Vagina (tissue), 2 donors: ENCODE results near the gene APOA1. TPM values are rescaled to one million over a fixed set of nuclear protein-coding genes. Genes with fewer than 3 reads are reported as not detected.

Experiments
- DNase-seq, 2 donors: peaks; one replicate each; pipeline ENCODE4 v3.0.0-alpha.2; 2017; ENCODE audit errors: extremely low spot score in 2 of 2
- H3K27ac ChIP-seq: fragments of 200-600 bp; sonication (generic); one replicate; pipeline ENCODE4 v1.5.1; 2019
- H3K27me3 ChIP-seq: fragments of 200-600 bp; sonication (generic); one replicate; pipeline ENCODE4 v1.5.1; 2019
- H3K36me3 ChIP-seq, 2 donors: fragments of 200-600 bp; sonication (generic); one replicate each; pipeline ENCODE4 v1.5.1; 2017 to 2019
- H3K4me1 ChIP-seq: fragments of 200-600 bp; sonication (generic); one replicate; pipeline ENCODE4 v1.5.1; 2019
- H3K4me3 ChIP-seq, 2 donors: fragments of 200-600 bp; sonication (generic); 1 replicate in 1 of 2; 2 replicates in 1 of 2; pipeline ENCODE4 v1.5.1; 2016 to 2019
- H3K9me3 ChIP-seq: fragments of 200-600 bp; sonication (generic); one replicate; pipeline ENCODE4 v1.5.1; 2019
- CTCF ChIP-seq, 3 experiments: fragments of 450-650 bp in 2 of 3; fragments of 200-600 bp in 1 of 3; sonication (generic) in 1 of 3; IDR thresholded peaks; one replicate each; pipeline ENCODE4 v1.5.1; 2017 to 2019; ENCODE audit warnings: antibody characterized with exemption in 3 of 3, mild to moderate bottlenecking in 2 of 3, moderate library complexity in 2 of 3
- POLR2A ChIP-seq, 2 donors: fragments of 450-650 bp; IDR thresholded peaks; one replicate each; pipeline ENCODE4 v1.6.1; 2017; ENCODE audit warnings: antibody characterized with exemption in 2 of 2, mild to moderate bottlenecking in 2 of 2, moderate library complexity in 2 of 2
- POLR2AphosphoS5 ChIP-seq, 2 donors: sonication (generic); formaldehyde crosslinking; IDR thresholded peaks; one replicate each; pipeline ENCODE4 v1.9.0; 2017; ENCODE audit warnings: antibody characterized with exemption in 2 of 2, mild to moderate bottlenecking in 2 of 2, low read depth in 1 of 2; ENCODE audit not compliant: insufficient read depth in 1 of 2
- intact Hi-C: fragments of 100-400 bp; cut with DNase I; formaldehyde crosslinking; loops from one replicate; pipeline ENCODE4 v1.15.1; 2023
- total RNA-seq: library from RNA; depleted of rRNA; stranded (reverse); fragments of >200 nt; gene quantifications from one replicate; pipeline ENCODE4 v1.2.3, GENCODE V29; 2016

The APOA1 gene
- total RNA-seq, 1 donor from 2014 or later, result 2.2 TPM

GRCh38 chr11:116830184-116830912 lies 7.1 kb downstream of the APOA1 start:
- intact Hi-C loops, result no loop called here
- H3K9me3 ChIP-seq, result no peaks in the 10 kb centered on the region
- H3K4me3 ChIP-seq, result no peak overlapping the region
- no peak for TF ChIP-seq CTCF (IDR thresholded peaks at IDR 0.05)
- TF ChIP-seq POLR2A (IDR thresholded peaks at IDR 0.05), result no peak
- TF ChIP-seq POLR2AphosphoS5 (IDR thresholded peaks at IDR 0.05; ENCODE audit: insufficient read depth in 1 of 2, low read depth in 1 of 2), result no peak
- no peaks in the 10 kb centered on the region for H3K36me3 ChIP-seq
- peaks cover 6% of the 10 kb centered on the region for H3K4me1 ChIP-seq
- no peak overlapping the region for H3K27ac ChIP-seq
- no peaks in the 10 kb centered on the region for H3K27me3 ChIP-seq
- no peak for DNase-seq

- Histone ChIP-seq H3K4me1 (no peaks in the 10 kb centered on the region), H3K9me3 (no peaks in the 10 kb centered on the region), H3K36me3 (no peaks in the 10 kb centered on the region), H3K27me3 (no peaks in the 10 kb centered on the region), H3K4me3 (no peak within 1 kb of the TSS), H3K27ac (no peak within 1 kb of the TSS)
- intact Hi-C loops, result no loop called here
- no peak for TF ChIP-seq POLR2AphosphoS5 (IDR thresholded peaks at IDR 0.05; ENCODE audit: insufficient read depth in 1 of 2, low read depth in 1 of 2)
- no peak for TF ChIP-seq CTCF (IDR thresholded peaks at IDR 0.05)
- no peak for TF ChIP-seq POLR2A (IDR thresholded peaks at IDR 0.05)
- no peak for DNase-seq
These were observed 7.8 kb downstream of the APOA1 start, which contains the start of gene APOC3 for GRCh38 chr11:116829525-116830183. Gene APOC3, plus strand, starts transcription at chr11:116829907. Its CDS starts 676 bp downstream, at chr11:116830583.

GRCh38 chr11:116828632-116829524 lies 8.5 kb downstream of the APOA1 start:
- H3K27ac ChIP-seq, result no peak overlapping the region
- no peaks in the 10 kb centered on the region for H3K36me3 ChIP-seq
- TF ChIP-seq POLR2AphosphoS5 (IDR thresholded peaks at IDR 0.05; ENCODE audit: insufficient read depth in 1 of 2, low read depth in 1 of 2), result no peak
- TF ChIP-seq POLR2A (IDR thresholded peaks at IDR 0.05), result no peak
- no peak for TF ChIP-seq CTCF (IDR thresholded peaks at IDR 0.05)
- DNase-seq, result no peak
- no peaks in the 10 kb centered on the region for H3K4me1 ChIP-seq
- H3K4me3 ChIP-seq, result no peak overlapping the region
- no peaks in the 10 kb centered on the region for H3K9me3 ChIP-seq
- intact Hi-C loops, result no loop called here
- no peaks in the 10 kb centered on the region for H3K27me3 ChIP-seq

GRCh38 chr11:116827461-116827860 lies 10.0 kb downstream of the APOA1 start:
- Histone ChIP-seq H3K27me3 (no peaks in the 10 kb centered on the region), H3K4me1 (no peaks in the 10 kb centered on the region), H3K27ac (no peak overlapping the region), H3K9me3 (no peaks in the 10 kb centered on the region), H3K36me3 (no peaks in the 10 kb centered on the region), H3K4me3 (no peak overlapping the region)
- TF ChIP-seq POLR2A (IDR thresholded peaks at IDR 0.05) (no peak), CTCF (IDR thresholded peaks at IDR 0.05) (no peak), POLR2AphosphoS5 (IDR thresholded peaks at IDR 0.05; ENCODE audit: insufficient read depth in 1 of 2, low read depth in 1 of 2) (no peak)
- DNase-seq, result no peak
- intact Hi-C loops, result no loop called here
